H1 (cell line): ENCODE results near the gene RNF187. TPM values are rescaled to one million over a fixed set of nuclear protein-coding genes. Genes with fewer than 3 reads are reported as not detected.

Experiments
- CTCF ChIA-PET: fragments of 300-600 bp; sonication (Branson Sonifier 250); formaldehyde crosslinking; loops from one replicate; lab custom pipeline; 2021; ENCODE audit not compliant: partially characterized antibody; lab: Charles Lee
- POLR2A ChIA-PET: fragments of 300-600 bp; sonication (Branson Sonifier 250); formaldehyde crosslinking; loops from one replicate; lab custom pipeline; 2021; ENCODE audit warnings: inconsistent platforms; ENCODE audit not compliant: partially characterized antibody; lab: Charles Lee
- DNase-seq, 2 experiments: peaks; one replicate each; pipeline versions ENCODE4 v3.0.0 to v3.0.0-alpha.2; 2010 to 2022; ENCODE audit warnings: low spot score in 2 of 2, low read depth in 1 of 2, mixed read lengths in 1 of 2
- FAIRE-seq: peaks from 2 replicates; lab custom pipeline; 2011; peaks lifted over from hg19 to GRCh38; lab: Jason Lieb, UNC
- H2AFZ ChIP-seq: 2 replicates; pipeline ENCODE4 v1.8.1; 2012; ENCODE audit warnings: low read length, inconsistent platforms
- H2AK5ac ChIP-seq: 2 replicates; pipeline ENCODE4 v1.6.1; 2013; ENCODE audit warnings: low read depth, low read length
- H2BK120ac ChIP-seq: replicated peaks from 2 replicates; pipeline ENCODE3; 2013; ENCODE audit warnings: low read depth, low read length, inconsistent platforms
- H2BK12ac ChIP-seq: 2 replicates; pipeline ENCODE4 v1.6.1; 2013; ENCODE audit warnings: low read depth, low read length
- H2BK15ac ChIP-seq: 2 replicates; pipeline ENCODE4 v1.6.1; 2013; ENCODE audit warnings: low read length
- H2BK20ac ChIP-seq: 2 replicates; pipeline ENCODE4 v1.6.1; 2013; ENCODE audit warnings: low read length
- H2BK5ac ChIP-seq: 2 replicates; pipeline ENCODE4 v1.6.1; 2013; ENCODE audit warnings: low read depth, low read length
- H3K14ac ChIP-seq: 2 replicates; pipeline ENCODE4 v1.6.1; 2013; ENCODE audit warnings: inconsistent platforms; ENCODE audit not compliant: insufficient read length
- H3K18ac ChIP-seq: 2 replicates; pipeline ENCODE4 v1.6.1; 2013; ENCODE audit warnings: low read length; ENCODE audit errors: extremely low read depth
- H3K23ac ChIP-seq: 2 replicates; pipeline ENCODE4 v1.6.1; 2013; ENCODE audit warnings: inconsistent platforms; ENCODE audit not compliant: insufficient read length
- H3K23me2 ChIP-seq: 2 replicates; pipeline ENCODE4 v1.6.1; 2013; ENCODE audit warnings: low read depth, low read length
- H3K27ac ChIP-seq: 2 replicates; pipeline ENCODE4 v1.6.1; 2011; ENCODE audit warnings: low read depth, low read length, inconsistent platforms
- H3K27me3 ChIP-seq, 4 experiments: replicated peaks in 1 of 4; 1 replicate in 1 of 4; 2 replicates in 3 of 4; pipeline versions ENCODE4 v1.6.1 to v1.8.1; 2011 to 2013; ENCODE audit warnings: low read length in 3 of 4, mild to moderate bottlenecking in 3 of 4, inconsistent platforms in 2 of 4, mixed read lengths in 2 of 4, moderate library complexity in 1 of 4; ENCODE audit not compliant: control insufficient read depth in 3 of 4, insufficient read depth in 3 of 4; ENCODE audit errors: extremely low read depth in 1 of 4
- H3K36me3 ChIP-seq, 4 experiments: 2 replicates each; pipeline versions ENCODE4 v1.6.1 to v1.8.1; 2011 to 2013; ENCODE audit warnings: mild to moderate bottlenecking in 4 of 4, low read length in 3 of 4, moderate library complexity in 2 of 4, control low read depth in 1 of 4, inconsistent platforms in 1 of 4; ENCODE audit not compliant: insufficient read depth in 4 of 4, control insufficient read depth in 2 of 4
- H3K4ac ChIP-seq: replicated peaks from 2 replicates; pipeline ENCODE3; 2013; ENCODE audit warnings: low read length, low read depth, mixed read lengths, inconsistent platforms; ENCODE audit not compliant: insufficient read length
- H3K4me1 ChIP-seq, 4 experiments: replicated peaks in 1 of 4; 1 replicate in 1 of 4; 2 replicates in 3 of 4; pipeline versions ENCODE4 v1.6.1 to v1.8.1; 2011 to 2013; ENCODE audit warnings: low read length in 3 of 4, inconsistent platforms in 2 of 4, mixed read lengths in 1 of 4; ENCODE audit not compliant: insufficient read depth in 4 of 4, control insufficient read depth in 3 of 4
- H3K4me2 ChIP-seq, 2 experiments: 2 replicates each; pipeline versions ENCODE4 v1.6.1 to v1.8.1; 2011 to 2013; ENCODE audit warnings: low read depth in 2 of 2, low read length in 2 of 2, control low read depth in 1 of 2, inconsistent platforms in 1 of 2, mild to moderate bottlenecking in 1 of 2; ENCODE audit not compliant: insufficient read depth in 1 of 2
- H3K4me3 ChIP-seq, 4 experiments: fragments of 200-600, 300-600 bp in 1 of 4; sonication (generic), shearing (Covaris generic), sonication (Bioruptor Twin) in 1 of 4; 2 replicates each; pipeline versions ENCODE4 v1.5.1 to v1.8.1; 2011 to 2016; ENCODE audit warnings: low read length in 4 of 4, low read depth in 3 of 4, control low read depth in 2 of 4, inconsistent platforms in 2 of 4, mild to moderate bottlenecking in 2 of 4, mixed read lengths in 1 of 4, moderate library complexity in 1 of 4; ENCODE audit not compliant: insufficient read depth in 2 of 4; ENCODE audit errors: extremely low read depth in 1 of 4
- H3K56ac ChIP-seq: replicated peaks from 2 replicates; pipeline ENCODE3; 2013; ENCODE audit warnings: low read depth, mild to moderate bottlenecking, mixed read lengths, low read length, inconsistent platforms; ENCODE audit not compliant: insufficient read length
- H3K79me1 ChIP-seq: 2 replicates; pipeline ENCODE4 v1.6.1; 2013; ENCODE audit warnings: low read depth, low read length, control low read depth
- H3K79me2 ChIP-seq, 2 experiments: 2 replicates each; pipeline versions ENCODE4 v1.6.1 to v1.8.1; 2012 to 2013; ENCODE audit warnings: low read length in 2 of 2, mild to moderate bottlenecking in 2 of 2, inconsistent platforms in 1 of 2; ENCODE audit not compliant: insufficient read depth in 2 of 2, control insufficient read depth in 1 of 2
- H3K9ac ChIP-seq, 4 experiments: replicated peaks in 1 of 4; 1 replicate in 1 of 4; 2 replicates in 3 of 4; pipeline versions ENCODE4 v1.6.1 to v1.8.1; 2011 to 2013; ENCODE audit warnings: low read depth in 3 of 4, low read length in 3 of 4, control low read depth in 2 of 4, mild to moderate bottlenecking in 2 of 4, moderate library complexity in 2 of 4, inconsistent platforms in 1 of 4; ENCODE audit errors: extremely low read depth in 1 of 4
- H3K9me3 ChIP-seq, 2 experiments: 2 replicates each; pipeline versions ENCODE4 v1.6.1 to v1.8.1; 2012 to 2013; ENCODE audit warnings: mild to moderate bottlenecking in 2 of 2, moderate library complexity in 2 of 2, control low read depth in 1 of 2, inconsistent platforms in 1 of 2, low read depth in 1 of 2, low read length in 1 of 2, mixed read lengths in 1 of 2; ENCODE audit not compliant: insufficient read depth in 2 of 2
- H4K20me1 ChIP-seq, 2 experiments: replicated peaks in 1 of 2; 2 replicates each; pipeline versions ENCODE3 to v1.8.1; 2011 to 2013; ENCODE audit warnings: inconsistent platforms in 2 of 2, low read length in 2 of 2, mild to moderate bottlenecking in 1 of 2; ENCODE audit not compliant: insufficient read depth in 2 of 2, control insufficient read depth in 1 of 2
- H4K5ac ChIP-seq: 2 replicates; pipeline ENCODE4 v1.6.1; 2013; ENCODE audit warnings: low read length, low read depth, mixed read lengths, inconsistent platforms; ENCODE audit not compliant: insufficient read length
- H4K8ac ChIP-seq: 2 replicates; pipeline ENCODE4 v1.8.0; 2013; ENCODE audit warnings: mild to moderate bottlenecking, moderate library complexity, low read length, inconsistent platforms; ENCODE audit not compliant: insufficient read depth; ENCODE audit errors: extremely low read depth
- H4K91ac ChIP-seq: replicated peaks from 2 replicates; pipeline ENCODE3; 2013; ENCODE audit warnings: low read length, mixed read lengths, inconsistent platforms; ENCODE audit not compliant: insufficient read length
- JUND ChIP-seq: IDR thresholded peaks from 2 replicates; pipeline ENCODE4 v1.6.1; 2011; ENCODE audit warnings: mild to moderate bottlenecking, improper control_type of control experiment, low read length
- POLR2AphosphoS5 ChIP-seq: IDR thresholded peaks from 2 replicates; pipeline ENCODE4 v1.6.1; 2011; ENCODE audit warnings: low read depth, low read length
- RXRA ChIP-seq: IDR thresholded peaks from 2 replicates; pipeline ENCODE4 v1.6.1; 2011; ENCODE audit warnings: low read depth, mild to moderate bottlenecking, low read length, moderate library complexity; ENCODE audit not compliant: insufficient read depth
- TCF12 ChIP-seq: IDR thresholded peaks from 2 replicates; pipeline ENCODE4 v1.6.1; 2011; ENCODE audit warnings: low read depth, mild to moderate bottlenecking, low read length
- WGBS, 2 experiments: shearing (Covaris generic) in 1 of 2; methylation state at CpG; one replicate each; pipeline versions ENCODE4 v1.1.6 to v1.1.7; 2013 to 2015; ENCODE audit warnings: low lambda C conversion rate in 2 of 2, mixed read lengths in 2 of 2, inconsistent platforms in 1 of 2, low coverage in 1 of 2, missing lambda C conversion rate in 1 of 2; ENCODE audit not compliant: insufficient replicate concordance in 2 of 2, insufficient coverage in 1 of 2, insufficient read length in 1 of 2; ENCODE audit errors: extremely low coverage in 1 of 2, missing lambda C conversion rate in 1 of 2; 5-methylcytosine and 5-hydroxymethylcytosine counted together
- polyA plus RNA-seq, 7 experiments: library from polyadenylated mRNA; depleted of rRNA in 3 of 7; stranded (reverse) in 5 of 7; unstranded in 2 of 7; fragments of >200 nt in 5 of 7; fragments of 200-250 nt in 2 of 7; gene quantifications; 1 replicate in 5 of 7; 2 replicates in 1 of 7; 4 replicates in 1 of 7; pipeline versions ENCODE4 v1.2.1 to v1.2.3, GENCODE V29; 2011 to 2013; ENCODE audit warnings: missing spikeins in 2 of 7, mixed read lengths in 2 of 7
- total RNA-seq: library from RNA; stranded (reverse); fragmentation: NEBNext Ultra II Directional; extraction: Animal tissue kit (Norgen Biotek cat#: 25700); gene quantifications from 2 replicates; pipeline ENCODE4 v1.2.1, GENCODE V29; 2021

The RNF187 gene
- total and polyA plus RNA-seq, 2 of the 8 experiments (the other 6 are each of a cell fraction or from before 2014, with no cell fraction given), result 47.0 to 113 TPM

DNA sequence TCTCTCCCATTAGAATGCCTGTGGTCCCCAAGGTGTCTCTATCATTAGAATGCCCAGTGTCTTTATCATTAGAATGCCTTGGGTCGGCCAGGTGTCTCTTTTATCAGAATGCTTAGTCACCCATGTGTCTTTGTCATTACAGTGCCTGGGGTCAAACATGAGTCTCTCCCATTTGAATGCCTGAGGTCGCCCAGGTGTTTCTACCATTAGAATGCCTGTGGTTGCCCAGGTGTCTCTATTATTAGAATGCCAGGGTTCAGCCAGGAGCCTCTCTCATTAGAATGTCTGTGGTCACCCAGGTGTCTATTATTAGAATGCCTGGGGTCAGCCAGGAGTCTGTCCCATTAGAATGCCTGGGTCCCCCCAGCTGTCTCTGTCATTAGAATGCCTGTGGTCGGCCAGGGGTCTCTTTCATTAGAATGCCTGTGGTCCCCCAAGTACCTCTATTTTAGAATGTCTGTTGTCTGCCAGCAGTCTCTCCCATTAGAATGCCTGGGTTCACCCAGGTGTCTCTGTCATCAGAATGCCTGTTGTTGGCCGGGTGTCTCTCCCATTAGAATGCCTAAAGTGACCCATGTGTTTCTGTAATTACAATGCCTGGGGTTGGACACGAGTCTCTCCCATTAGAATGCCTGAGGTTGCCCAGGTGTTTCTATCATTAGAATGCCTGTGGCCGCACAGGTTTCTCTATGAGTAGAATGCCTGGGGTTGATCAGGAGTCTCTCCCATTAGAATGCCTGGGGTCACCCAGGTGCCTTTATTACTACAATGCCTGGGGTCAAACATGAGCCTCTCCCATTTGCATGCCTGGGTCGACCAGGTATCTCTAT, 57.1 kb downstream of the RNF187 start:
- Histone ChIP-seq H3K36me3 (no peaks in the 10 kb centered on the region), H3K4me1 (no peaks in the 10 kb centered on the region), H3K23ac (no peak overlapping the region), H4K91ac (no peak overlapping the region), H4K5ac (no peak overlapping the region), H2BK120ac (no peak overlapping the region), H3K79me2 (no peaks in the 10 kb centered on the region), H3K23me2 (no peaks in the 10 kb centered on the region), H2BK5ac (no peak overlapping the region), H3K27me3 (peaks cover 29 to 66% (median 60%) of the 10 kb centered on the region in 4 experiments), H3K4me2 (no peak overlapping the region), H3K9ac (no peak overlapping the region), H3K9me3 (peaks cover 6 to 52% of the 10 kb centered on the region in 2 experiments; a peak in 1 of 4 replicates), H2BK15ac (no peak overlapping the region), H3K18ac (no peak overlapping the region), H3K56ac (no peak overlapping the region), H3K4ac (no peak overlapping the region), H3K27ac (no peak overlapping the region), H4K20me1 (no peaks in the 10 kb centered on the region), H3K4me3 (no peak overlapping the region), H2AFZ (no peak overlapping the region), H3K79me1 (no peaks in the 10 kb centered on the region), H4K8ac (no peak overlapping the region), H2BK20ac (no peak overlapping the region), H2BK12ac (no peak overlapping the region), H2AK5ac (no peak overlapping the region), H3K14ac (no peak overlapping the region)
- TF ChIP-seq RXRA (0 out of 2 replicates have a peak, but pooled peaks have one; percentile 53), POLR2AphosphoS5 (0 out of 2 replicates have a peak, but pooled peaks have one; percentile 17), JUND (no peak), TCF12 (peak; percentile 95)
- no peak for DNase-seq
- WGBS, 2 experiments, result 71% methylated on average over 7 of the region's 7 CpGs; no CpG with 5 or more reads in 1 of the 2 experiments
- CTCF ChIA-PET, result no interaction called here
- FAIRE-seq, result no peak
- POLR2A ChIA-PET, result no interaction called here
